CD14-positive monocyte (primary cell): ENCODE data around the gene FN1. TPM values are rescaled to one million over a fixed set of nuclear protein-coding genes. Genes with fewer than 3 reads are reported as not detected.

Experiments used
- DNase-seq, 3 donors: peaks; one replicate each; pipeline ENCODE4 v3.0.0-alpha.2; 2011 to 2022
- H2AFZ ChIP-seq: 2 replicates; pipeline ENCODE4 v1.6.0; 2012; ENCODE audit warnings: mild to moderate bottlenecking, low read depth, low read length, inconsistent platforms; ENCODE audit not compliant: insufficient read depth, poor library complexity, severe bottlenecking
- H3K27ac ChIP-seq, 2 donors: 1 replicate in 1 of 2; 2 replicates in 1 of 2; pipeline ENCODE4 v1.5.1; 2012 to 2013; ENCODE audit warnings: low read length in 2 of 2, control low read depth in 1 of 2, inconsistent platforms in 1 of 2, low read depth in 1 of 2, mild to moderate bottlenecking in 1 of 2
- H3K27me3 ChIP-seq, 2 donors: one replicate each; pipeline versions ENCODE4 v1.6.0 to v1.6.1; 2011 to 2013; ENCODE audit warnings: low read length in 2 of 2; ENCODE audit not compliant: control insufficient read depth in 2 of 2, insufficient read depth in 2 of 2
- H3K36me3 ChIP-seq, 2 donors: replicated peaks in 1 of 2; 1 replicate in 1 of 2; 2 replicates in 1 of 2; pipeline versions ENCODE4 v1.5.1 to v1.6.1; 2012 to 2013; ENCODE audit warnings: low read length in 2 of 2, control low read depth in 1 of 2, inconsistent platforms in 1 of 2, mild to moderate bottlenecking in 1 of 2; ENCODE audit not compliant: insufficient read depth in 2 of 2, control insufficient read depth in 1 of 2
- H3K4me1 ChIP-seq, 2 donors: 1 replicate in 1 of 2; 2 replicates in 1 of 2; pipeline versions ENCODE4 v1.5.1 to v1.6.1; 2012 to 2013; ENCODE audit warnings: low read length in 2 of 2, control low read depth in 1 of 2, inconsistent platforms in 1 of 2, mild to moderate bottlenecking in 1 of 2, moderate library complexity in 1 of 2; ENCODE audit not compliant: insufficient read depth in 2 of 2, control insufficient read depth in 1 of 2
- H3K4me2 ChIP-seq: replicated peaks from 2 replicates; pipeline ENCODE3; 2012; ENCODE audit warnings: low read length, moderate library complexity, mild to moderate bottlenecking; ENCODE audit not compliant: poor library complexity, severe bottlenecking; ENCODE audit errors: extremely low read depth
- H3K4me3 ChIP-seq, 3 experiments: fragments of 200-600 bp in 1 of 3; sonication (generic) in 1 of 3; replicated peaks in 1 of 3; 1 replicate in 2 of 3; 2 replicates in 1 of 3; pipeline ENCODE4 v1.5.1; 2011 to 2013; ENCODE audit warnings: low read length in 3 of 3, mild to moderate bottlenecking in 3 of 3, control low read depth in 2 of 3, low read depth in 2 of 3, inconsistent platforms in 1 of 3, moderate library complexity in 1 of 3
- H3K79me2 ChIP-seq: 2 replicates; pipeline ENCODE4 v1.6.0; 2012; ENCODE audit warnings: mild to moderate bottlenecking, control low read depth, inconsistent platforms, low read length, moderate library complexity; ENCODE audit not compliant: insufficient read depth
- H3K9ac ChIP-seq: 2 replicates; pipeline ENCODE4 v1.6.0; 2017; ENCODE audit warnings: low read length, mild to moderate bottlenecking; ENCODE audit not compliant: insufficient read depth, poor library complexity, severe bottlenecking
- H3K9me3 ChIP-seq, 2 donors: replicated peaks in 1 of 2; 1 replicate in 1 of 2; 2 replicates in 1 of 2; pipeline versions ENCODE4 v1.5.1 to v1.6.1; 2012 to 2013; ENCODE audit warnings: low read length in 2 of 2, control low read depth in 1 of 2; ENCODE audit not compliant: control insufficient read depth in 1 of 2, insufficient read depth in 1 of 2
- H4K20me1 ChIP-seq: 2 replicates; pipeline ENCODE4 v1.6.0; 2012; ENCODE audit warnings: mild to moderate bottlenecking, low read length, control low read depth, moderate library complexity; ENCODE audit not compliant: insufficient read depth
- H3K27ac Mint-ChIP-seq, 7 donors: one replicate each; pipeline ENCODE4 v1.8.0; 2020; ENCODE audit warnings: mild to moderate bottlenecking in 7 of 7, mixed read lengths in 7 of 7, moderate library complexity in 6 of 7, inconsistent platforms in 2 of 7
- H3K27me3 Mint-ChIP-seq, 3 donors: one replicate each; pipeline ENCODE4 v1.8.0; 2021 to 2022; ENCODE audit warnings: low read depth in 3 of 3, mild to moderate bottlenecking in 3 of 3, mixed read lengths in 3 of 3, moderate library complexity in 3 of 3, inconsistent platforms in 1 of 3
- H3K36me3 Mint-ChIP-seq, 2 donors: one replicate each; pipeline ENCODE4 v1.8.0; 2020; ENCODE audit warnings: mixed read lengths in 2 of 2, inconsistent platforms in 1 of 2, mild to moderate bottlenecking in 1 of 2
- H3K4me1 Mint-ChIP-seq: one replicate; pipeline ENCODE4 v1.8.0; 2020; ENCODE audit warnings: mild to moderate bottlenecking, mixed read lengths
- H3K4me3 Mint-ChIP-seq, 2 donors: one replicate each; pipeline ENCODE4 v1.8.0; 2020; ENCODE audit warnings: mild to moderate bottlenecking in 2 of 2, mixed read lengths in 2 of 2, moderate library complexity in 1 of 2
- H3K9me3 Mint-ChIP-seq, 7 donors: one replicate each; pipeline ENCODE4 v1.8.0; 2020 to 2022; ENCODE audit warnings: mixed read lengths in 7 of 7, mild to moderate bottlenecking in 6 of 7, moderate library complexity in 6 of 7, inconsistent platforms in 2 of 7
- CTCF ChIP-seq: fragments of 200-600 bp; IDR thresholded peaks from one replicate; pipeline ENCODE4 v1.8.0; 2022; ENCODE audit warnings: antibody characterized with exemption, mild to moderate bottlenecking
- WGBS: methylation state at CpG from one replicate; pipeline ENCODE4 v1.1.5; 2013; ENCODE audit warnings: missing lambda C conversion rate; ENCODE audit not compliant: insufficient coverage; 5-methylcytosine and 5-hydroxymethylcytosine counted together
- intact Hi-C, 2 donors: fragments of 100-400 bp; cut with micrococcal nuclease; formaldehyde crosslinking; loops; one replicate each; pipeline versions ENCODE4 v1.15.0 to v1.15.1; 2023
- polyA plus RNA-seq, 3 donors: library from polyadenylated mRNA; depleted of rRNA in 1 of 3; unstranded in 2 of 3; stranded (reverse) in 1 of 3; fragments of 300-500 nt in 2 of 3; fragments of >200 nt in 1 of 3; fragmentation: Illumina TruSeq in 2 of 3; gene quantifications; 1 replicate in 2 of 3; 2 replicates in 1 of 3; pipeline ENCODE4 v1.2.3, GENCODE V29; 2012 to 2021

Gene FN1
- polyA plus RNA-seq, 3 donors: 0.21 to 0.72 (median 0.23) TPM

GRCh38 chr2:215366440-215367032 lies 69.3 kb downstream of the FN1 start:
- Mint-ChIP-seq H3K27ac (no peak overlapping the region), H3K9me3 (peaks cover 0 to 5% (median under 1%) of the 10 kb centered on the region in 7 donors), H3K4me3 (no peak overlapping the region), H3K4me1 (no peaks in the 10 kb centered on the region), H3K36me3 (peaks cover 0 to 16% of the 10 kb centered on the region in 2 donors), H3K27me3 (peaks cover 0 to 3% (median 2%) of the 10 kb centered on the region in 3 donors)
- Histone ChIP-seq H3K27ac (no peak overlapping the region), H3K9me3 (no peaks in the 10 kb centered on the region), H3K27me3 (no peaks in the 10 kb centered on the region), H3K4me1 (no peaks in the 10 kb centered on the region), H2AFZ (no peak overlapping the region), H4K20me1 (no peaks in the 10 kb centered on the region), H3K4me2 (no peak overlapping the region), H3K9ac (no peak overlapping the region), H3K4me3 (no peak overlapping the region), H3K36me3 (no peaks in the 10 kb centered on the region), H3K79me2 (no peaks in the 10 kb centered on the region)
- no peak for DNase-seq
- no peak for TF ChIP-seq CTCF
- no CpG with 5 or more reads among the region's 4 CpGs for WGBS
- intact Hi-C loops: no loop called here

- Mint-ChIP-seq H3K4me1 (no peaks in the 10 kb centered on the region), H3K27ac (no peak overlapping the region), H3K4me3 (no peak overlapping the region), H3K27me3 (peaks cover 0 to 3% (median 0%) of the 10 kb centered on the region in 3 donors), H3K36me3 (peaks cover 0 to 16% of the 10 kb centered on the region in 2 donors), H3K9me3 (peaks cover 0 to under 1% (median 0%) of the 10 kb centered on the region in 7 donors)
- Histone ChIP-seq H3K4me2 (no peak overlapping the region), H3K9ac (no peak overlapping the region), H3K79me2 (no peaks in the 10 kb centered on the region), H4K20me1 (no peaks in the 10 kb centered on the region), H3K36me3 (no peaks in the 10 kb centered on the region), H3K27ac (no peak overlapping the region), H2AFZ (no peak overlapping the region), H3K9me3 (no peaks in the 10 kb centered on the region), H3K4me3 (no peak overlapping the region), H3K27me3 (no peaks in the 10 kb centered on the region), H3K4me1 (no peaks in the 10 kb centered on the region)
- DNase-seq: no peak
- no CpG with 5 or more reads among the region's 4 CpGs for WGBS
- intact Hi-C loops: no loop called here
- TF ChIP-seq CTCF: no peak
Observed at GRCh38 chr2:215365184-215365658, 70.6 kb downstream of the FN1 start.
